Measurements from ENCODE around the gene HOXC6.

DNA sequence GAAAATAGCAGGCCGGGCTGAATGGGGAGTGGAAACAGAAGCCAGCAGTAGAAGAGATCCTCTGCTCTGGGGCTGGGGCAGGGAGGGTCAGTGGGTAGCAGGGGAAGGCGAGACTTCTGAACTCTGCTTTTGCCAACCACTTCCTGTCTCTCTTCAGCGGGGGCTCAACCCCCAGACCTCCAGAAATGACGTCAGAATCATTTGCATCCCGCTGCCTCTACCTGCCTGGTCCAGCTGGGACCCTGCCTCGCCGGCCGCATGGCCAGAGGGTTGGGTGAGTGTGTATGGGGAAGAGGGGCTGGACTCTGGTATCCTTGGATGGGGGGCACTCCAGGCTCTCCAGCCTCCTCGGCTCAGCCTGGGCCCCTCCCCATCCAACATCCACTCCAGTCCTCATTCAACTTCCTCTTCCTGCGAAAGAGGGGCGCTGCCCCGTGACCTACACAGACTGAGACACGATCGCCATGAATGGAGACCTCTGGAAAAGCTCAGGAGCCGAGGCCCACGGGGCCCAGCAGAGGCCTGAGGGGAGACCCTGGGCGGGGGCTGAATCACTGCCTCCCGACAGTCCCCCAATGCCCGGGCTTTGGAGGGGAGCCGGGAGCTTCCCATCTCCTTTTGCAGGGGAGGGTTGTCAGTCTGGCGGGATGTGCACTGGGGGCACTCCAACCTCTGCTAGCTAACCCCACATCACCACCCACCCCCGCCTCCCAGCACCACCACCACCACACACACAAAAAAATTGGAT, 24.9 kb downstream of the HOXC6 start:
- TF ChIP-seq, protein P1, sequence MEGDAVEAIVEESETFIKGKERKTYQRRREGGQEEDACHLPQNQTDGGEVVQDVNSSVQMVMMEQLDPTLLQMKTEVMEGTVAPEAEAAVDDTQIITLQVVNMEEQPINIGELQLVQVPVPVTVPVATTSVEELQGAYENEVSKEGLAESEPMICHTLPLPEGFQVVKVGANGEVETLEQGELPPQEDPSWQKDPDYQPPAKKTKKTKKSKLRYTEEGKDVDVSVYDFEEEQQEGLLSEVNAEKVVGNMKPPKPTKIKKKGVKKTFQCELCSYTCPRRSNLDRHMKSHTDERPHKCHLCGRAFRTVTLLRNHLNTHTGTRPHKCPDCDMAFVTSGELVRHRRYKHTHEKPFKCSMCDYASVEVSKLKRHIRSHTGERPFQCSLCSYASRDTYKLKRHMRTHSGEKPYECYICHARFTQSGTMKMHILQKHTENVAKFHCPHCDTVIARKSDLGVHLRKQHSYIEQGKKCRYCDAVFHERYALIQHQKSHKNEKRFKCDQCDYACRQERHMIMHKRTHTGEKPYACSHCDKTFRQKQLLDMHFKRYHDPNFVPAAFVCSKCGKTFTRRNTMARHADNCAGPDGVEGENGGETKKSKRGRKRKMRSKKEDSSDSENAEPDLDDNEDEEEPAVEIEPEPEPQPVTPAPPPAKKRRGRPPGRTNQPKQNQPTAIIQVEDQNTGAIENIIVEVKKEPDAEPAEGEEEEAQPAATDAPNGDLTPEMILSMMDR (IDR thresholded peaks at IDR 0.05 in 2 of 3, conservative IDR thresholded peaks at IDR 0.05 in 1 of 3; ENCODE audit: control insufficient read depth in 2 of 3, extremely low read depth in 1 of 3, insufficient read depth in 1 of 3, low read depth in 3 of 3, low read length in 3 of 3) = no peak
- TF ChIP-seq EZH2 (IDR thresholded peaks at IDR 0.05; ENCODE audit: borderline replicate concordance, control insufficient read depth, low read depth, low read length) = no peak
- peak; percentile 69 for TF ChIP-seq DPF2 (IDR thresholded peaks at IDR 0.05)
- no peak for TF ChIP-seq YBX1 (IDR thresholded peaks at IDR 0.05)
- TF ChIP-seq CREM (IDR thresholded peaks at IDR 0.05; ENCODE audit: low read depth) = peak; percentile 59; the same call in 1 of the 2 replicates
- no peak for TF ChIP-seq YY1 (IDR thresholded peaks at IDR 0.05; ENCODE audit: low read depth, low read length)
- TF ChIP-seq HCFC1 (IDR thresholded peaks at IDR 0.05; ENCODE audit: low read length) = no peak
- TF ChIP-seq POLR2A (IDR thresholded peaks at IDR 0.05; ENCODE audit: low read depth, low read length) = peak; percentile 85
- peak; percentile 79 for TF ChIP-seq POLR2AphosphoS5 (IDR thresholded peaks at IDR 0.05; ENCODE audit: low read length)

Measured in GM12878 (cell line).